ENCODE data around the gene SLC37A2.

The SLC37A2 gene

DNA sequence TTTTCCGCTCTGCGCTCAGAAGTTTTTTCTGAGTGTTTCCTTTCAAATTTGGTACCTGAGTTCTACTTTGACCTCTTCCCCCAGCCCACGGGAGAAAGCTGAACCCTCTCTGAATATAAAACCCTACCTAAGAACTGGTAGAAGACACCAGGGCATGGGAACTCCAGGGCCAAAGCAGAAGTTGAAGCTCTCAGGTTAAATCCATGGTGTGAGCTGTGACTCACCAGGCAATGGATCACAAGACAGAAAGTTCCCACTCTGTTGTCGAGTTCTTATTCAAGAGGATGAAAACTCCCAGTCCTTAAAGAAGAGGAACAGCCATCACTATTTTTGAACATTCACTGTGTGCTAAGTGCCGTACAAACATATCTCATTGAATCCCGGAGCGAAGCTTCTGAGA is 39.4 kb downstream of the SLC37A2 start:
- H3K4me3 ChIP-seq (ENCODE audit: low read depth, low read length), result no peak overlapping the region
- TF ChIP-seq, protein P1, sequence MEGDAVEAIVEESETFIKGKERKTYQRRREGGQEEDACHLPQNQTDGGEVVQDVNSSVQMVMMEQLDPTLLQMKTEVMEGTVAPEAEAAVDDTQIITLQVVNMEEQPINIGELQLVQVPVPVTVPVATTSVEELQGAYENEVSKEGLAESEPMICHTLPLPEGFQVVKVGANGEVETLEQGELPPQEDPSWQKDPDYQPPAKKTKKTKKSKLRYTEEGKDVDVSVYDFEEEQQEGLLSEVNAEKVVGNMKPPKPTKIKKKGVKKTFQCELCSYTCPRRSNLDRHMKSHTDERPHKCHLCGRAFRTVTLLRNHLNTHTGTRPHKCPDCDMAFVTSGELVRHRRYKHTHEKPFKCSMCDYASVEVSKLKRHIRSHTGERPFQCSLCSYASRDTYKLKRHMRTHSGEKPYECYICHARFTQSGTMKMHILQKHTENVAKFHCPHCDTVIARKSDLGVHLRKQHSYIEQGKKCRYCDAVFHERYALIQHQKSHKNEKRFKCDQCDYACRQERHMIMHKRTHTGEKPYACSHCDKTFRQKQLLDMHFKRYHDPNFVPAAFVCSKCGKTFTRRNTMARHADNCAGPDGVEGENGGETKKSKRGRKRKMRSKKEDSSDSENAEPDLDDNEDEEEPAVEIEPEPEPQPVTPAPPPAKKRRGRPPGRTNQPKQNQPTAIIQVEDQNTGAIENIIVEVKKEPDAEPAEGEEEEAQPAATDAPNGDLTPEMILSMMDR (IDR thresholded peaks at IDR 0.05; ENCODE audit: low read depth, low read length, missing control alignments), result no peak
- in situ Hi-C loops (cut with HindIII; ENCODE audit: low sequenced_read_pairs), result no loop called here
- DNase-seq (ENCODE audit: low read depth), result no peak

DNA sequence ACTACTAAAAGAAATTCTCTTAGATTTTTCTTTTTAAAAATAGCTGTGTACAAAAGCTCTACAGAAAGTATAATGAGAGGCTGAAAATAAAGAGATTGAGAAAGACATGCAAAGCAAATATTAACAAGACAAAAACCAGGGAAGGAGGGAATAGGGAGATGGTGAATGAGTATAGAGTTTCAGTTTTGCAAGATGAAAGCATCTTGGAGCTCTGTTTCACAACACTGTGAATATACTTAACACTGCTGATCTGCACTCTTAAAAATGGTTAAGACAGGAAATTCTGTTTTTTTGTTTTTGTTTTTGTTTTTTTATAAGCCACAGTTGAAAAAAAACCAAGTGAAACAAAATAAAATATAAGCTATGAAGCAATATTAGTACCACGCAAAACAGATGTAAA is 42.8 kb downstream of the SLC37A2 start:
- no peak for DNase-seq (ENCODE audit: low read depth)
- TF ChIP-seq, protein P1 (IDR thresholded peaks at IDR 0.05; ENCODE audit: low read depth, low read length, missing control alignments), result no peak
- no peak overlapping the region for H3K4me3 ChIP-seq (ENCODE audit: low read depth, low read length)
- in situ Hi-C loops (cut with HindIII; ENCODE audit: low sequenced_read_pairs), result no loop called here

DNA sequence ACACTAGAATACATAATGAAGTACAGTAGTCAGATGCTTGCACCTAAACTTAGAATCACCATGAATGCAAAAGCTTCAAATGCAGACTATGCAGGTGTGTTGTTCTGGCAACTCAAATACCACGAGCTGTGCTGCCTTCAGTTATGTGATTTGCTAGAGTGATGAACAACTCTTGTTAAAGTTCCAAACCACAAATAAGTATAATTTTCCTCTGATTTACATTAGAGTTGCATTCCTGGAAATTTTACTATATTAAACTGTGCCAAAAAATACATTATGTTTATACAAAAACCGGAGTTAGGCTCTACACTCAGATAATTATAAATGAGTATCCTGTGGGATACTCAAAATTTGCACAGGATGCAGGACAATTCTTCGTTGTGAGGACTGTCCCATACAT is 45.4 kb downstream of the SLC37A2 start:
- DNase-seq (ENCODE audit: low read depth), result peak; percentile 23
- no peak overlapping the region for H3K4me3 ChIP-seq (ENCODE audit: low read depth, low read length)
- TF ChIP-seq, protein P1 (IDR thresholded peaks at IDR 0.05; ENCODE audit: low read depth, low read length, missing control alignments), result no peak
- in situ Hi-C loops (cut with HindIII; ENCODE audit: low sequenced_read_pairs), result no loop called here

DNA sequence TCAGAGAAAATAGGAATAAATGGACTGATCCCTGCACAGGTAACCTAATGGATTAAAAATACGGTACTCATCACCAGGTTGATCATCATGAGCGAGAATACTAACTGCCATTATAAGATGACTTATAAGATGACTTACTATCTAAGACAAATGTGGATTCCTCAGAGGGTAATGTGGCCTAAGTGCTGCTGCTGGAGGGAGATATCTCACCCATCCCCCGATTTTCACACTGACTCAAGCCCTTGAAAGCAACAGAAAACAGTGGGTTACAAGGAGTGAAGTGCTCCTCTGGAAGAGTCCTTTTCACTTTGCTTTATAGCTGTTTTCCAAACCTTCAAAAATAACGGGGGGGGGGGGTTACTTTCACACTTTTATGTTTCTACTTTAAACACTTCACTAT is 47.4 kb downstream of the SLC37A2 start:
- TF ChIP-seq, protein P1 (IDR thresholded peaks at IDR 0.05; ENCODE audit: low read depth, low read length, missing control alignments), result no peak
- H3K4me3 ChIP-seq (ENCODE audit: low read depth, low read length), result peak overlapping the region; percentile 64
- in situ Hi-C loops (cut with HindIII; ENCODE audit: low sequenced_read_pairs), result no loop called here
- no peak for DNase-seq (ENCODE audit: low read depth)

DNA sequence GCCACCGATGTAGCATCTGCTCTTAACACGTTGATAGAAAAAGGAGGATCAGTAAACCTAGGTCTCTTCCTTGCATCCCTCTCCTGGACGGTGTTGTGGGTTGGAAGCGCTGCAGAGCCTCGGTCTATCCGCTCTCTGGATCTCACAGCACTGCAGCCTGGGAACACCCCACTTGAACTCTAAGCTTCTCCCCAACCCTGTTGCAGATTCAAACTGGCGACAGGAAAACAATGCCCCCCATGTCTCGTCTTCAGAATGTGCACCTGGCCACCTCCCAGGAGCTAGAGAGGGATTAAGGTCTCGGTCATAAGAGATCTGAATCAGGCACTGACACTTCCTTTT is 47.9 kb downstream of the SLC37A2 start:
- in situ Hi-C loops (cut with HindIII; ENCODE audit: low sequenced_read_pairs), result no loop called here
- no peak for DNase-seq (ENCODE audit: low read depth)
- TF ChIP-seq, protein P1 (IDR thresholded peaks at IDR 0.05; ENCODE audit: low read depth, low read length, missing control alignments), result no peak
- peak overlapping the region; percentile 64 for H3K4me3 ChIP-seq (ENCODE audit: low read depth, low read length)

DNA sequence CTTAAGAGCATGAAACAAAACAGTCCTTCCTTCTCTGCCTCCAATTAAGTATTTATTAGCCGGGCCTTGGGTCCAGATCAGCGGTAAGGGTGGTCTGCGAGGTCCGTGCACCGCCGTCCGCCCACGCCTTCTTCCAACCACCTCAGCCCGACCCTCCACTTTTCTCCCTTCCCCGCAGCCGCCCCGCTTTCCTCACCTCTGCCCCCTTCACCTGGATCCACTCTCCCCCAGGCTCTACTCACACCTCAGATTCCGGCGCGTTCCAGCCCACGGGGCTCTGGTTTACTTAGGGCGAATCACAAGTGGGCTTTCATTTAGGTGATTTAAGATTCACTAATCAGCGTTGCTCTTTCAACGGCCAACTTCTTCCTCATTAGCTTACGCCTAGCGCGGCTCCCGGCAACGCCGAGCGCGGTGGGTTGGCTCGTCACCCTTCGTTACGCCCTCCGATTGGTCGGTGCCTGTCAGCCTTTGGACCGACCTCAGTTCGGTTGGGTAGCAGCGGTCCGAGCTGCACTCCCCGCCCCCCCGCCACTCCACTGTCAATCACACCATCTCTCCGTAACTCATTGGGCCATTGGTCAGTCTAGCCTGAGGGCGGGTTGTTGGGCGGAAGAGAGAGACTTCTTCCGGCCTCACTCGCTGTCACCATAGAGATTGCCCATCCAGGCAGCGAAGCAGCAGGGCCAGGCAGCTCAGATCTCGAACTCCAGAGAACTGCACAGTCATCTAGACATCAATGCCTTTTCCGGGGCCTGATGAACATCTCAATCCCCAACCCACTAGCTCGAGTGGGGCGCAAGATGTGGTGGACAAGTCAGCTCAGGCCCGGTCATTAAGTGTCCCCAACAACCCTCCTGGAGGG is 48.5 kb downstream of the SLC37A2 start, which contains the start of gene TMEM218:
Gene TMEM218, minus strand, starts transcription at position 284 of the 865 bp plus-strand sequence. CDS start 9,385 bp downstream, outside the sequence.
- TF ChIP-seq, protein P1 (IDR thresholded peaks at IDR 0.05; ENCODE audit: low read depth, low read length, missing control alignments), result no peak
- in situ Hi-C loops (cut with HindIII; ENCODE audit: low sequenced_read_pairs), result no loop called here
- H3K4me3 ChIP-seq (ENCODE audit: low read depth, low read length), result peak within 1 kb of the TSS; percentile 64
- peak; percentile 98 for DNase-seq (ENCODE audit: low read depth)
